Neural cell (in vitro differentiated cells): ENCODE data around the gene TMCC1. TPM values are rescaled to one million over a fixed set of nuclear protein-coding genes. Genes with fewer than 3 reads are reported as not detected.

Experiments
- H2AFZ ChIP-seq: fragments of 200-600, 300-800 bp; sonication (generic), shearing (Covaris generic); 2 replicates; pipeline ENCODE4 v1.6.0; 2014; ENCODE audit warnings: low read depth, mild to moderate bottlenecking, antibody characterized with exemption, low read length, moderate library complexity
- H3F3A ChIP-seq: fragments of 200-600 bp; shearing (Covaris generic); 2 replicates; pipeline ENCODE4 v1.6.1; 2016; ENCODE audit warnings: mild to moderate bottlenecking, moderate library complexity, mixed read lengths, antibody characterized with exemption, low read length; ENCODE audit not compliant: insufficient read depth, poor library complexity, severe bottlenecking
- H3K27ac ChIP-seq: fragments of 200-600, 300-800 bp; sonication (generic), shearing (Covaris generic); 2 replicates; pipeline ENCODE4 v1.5.1; 2014; ENCODE audit warnings: mild to moderate bottlenecking, low read length, moderate library complexity
- H3K27me3 ChIP-seq: fragments of 300-800, 200-600 bp; sonication (generic), shearing (Covaris generic); 2 replicates; pipeline ENCODE4 v1.6.0; 2014; ENCODE audit warnings: mild to moderate bottlenecking, low read depth, low read length, moderate library complexity; ENCODE audit not compliant: insufficient read depth
- H3K36me3 ChIP-seq: fragments of 300-800, 200-600 bp; sonication (generic), shearing (Covaris generic); 2 replicates; pipeline ENCODE4 v1.5.1; 2014; ENCODE audit warnings: mild to moderate bottlenecking, antibody characterized with exemption, low read length, moderate library complexity; ENCODE audit not compliant: insufficient read depth
- H3K4me2 ChIP-seq: fragments of 300-800, 200-600 bp; sonication (generic), shearing (Covaris generic); 2 replicates; pipeline ENCODE4 v1.6.0; 2014; ENCODE audit warnings: mild to moderate bottlenecking, low read length
- H3K4me3 ChIP-seq: fragments of 300-800, 200-600 bp; sonication (generic), shearing (Covaris generic); 2 replicates; pipeline ENCODE4 v1.5.1; 2014; ENCODE audit warnings: mild to moderate bottlenecking, low read length, moderate library complexity
- H3K79me2 ChIP-seq: fragments of 200-600 bp; shearing (Covaris generic); replicated peaks from 2 replicates; pipeline ENCODE4 v1.6.0; 2014; ENCODE audit warnings: mild to moderate bottlenecking, low read length, moderate library complexity; ENCODE audit not compliant: insufficient read depth
- H3K9ac ChIP-seq: fragments of 300-800, 200-600 bp; sonication (generic), shearing (Covaris generic); 2 replicates; pipeline ENCODE4 v1.6.1; 2016; ENCODE audit warnings: mild to moderate bottlenecking, low read length, mixed read lengths
- H3K9me2 ChIP-seq: fragments of 200-600 bp; shearing (Covaris generic); 2 replicates; pipeline ENCODE4 v1.6.1; 2016; ENCODE audit warnings: mild to moderate bottlenecking, low read length, mixed read lengths; ENCODE audit not compliant: insufficient read depth
- H3K9me3 ChIP-seq: fragments of 200-600, 300-800 bp; sonication (generic), shearing (Covaris generic); 2 replicates; pipeline ENCODE4 v1.6.1; 2016; ENCODE audit warnings: mild to moderate bottlenecking, mixed run types, low read length, moderate library complexity, mixed read lengths
- H4K20me1 ChIP-seq: fragments of 200-600 bp; shearing (Covaris generic); 2 replicates; pipeline ENCODE4 v1.6.1; 2016; ENCODE audit warnings: mild to moderate bottlenecking, mixed run types; ENCODE audit not compliant: insufficient read depth
- EP300 ChIP-seq: fragments of 450-650 bp; conservative IDR thresholded peaks from 2 replicates; pipeline ENCODE4 v1.6.1; 2014; ENCODE audit warnings: antibody characterized with exemption, mild to moderate bottlenecking, moderate library complexity; ENCODE audit not compliant: poor library complexity, severe bottlenecking
- EZH2 ChIP-seq: fragments of 200-600, 300-800 bp; shearing (Covaris generic), sonication (generic); IDR thresholded peaks from 2 replicates; pipeline ENCODE4 v1.6.1; 2014; ENCODE audit warnings: antibody characterized with exemption, low read length, borderline replicate concordance, mild to moderate bottlenecking; ENCODE audit not compliant: insufficient read depth, poor library complexity, severe bottlenecking
- MXI1 ChIP-seq: fragments of 450-650 bp; conservative IDR thresholded peaks from 2 replicates; pipeline ENCODE4 v1.6.1; 2014; ENCODE audit warnings: antibody characterized with exemption, mild to moderate bottlenecking; ENCODE audit not compliant: poor library complexity, severe bottlenecking
- POLR2AphosphoS5 ChIP-seq: IDR thresholded peaks from 2 replicates; pipeline ENCODE4 v1.6.1; 2012
- RAD21 ChIP-seq: fragments of 450-650 bp; conservative IDR thresholded peaks from 2 replicates; pipeline ENCODE4 v1.6.1; 2014; ENCODE audit warnings: antibody characterized with exemption, mild to moderate bottlenecking, moderate library complexity
- REST ChIP-seq: IDR thresholded peaks from 2 replicates; pipeline ENCODE4 v1.6.1; 2012; ENCODE audit warnings: borderline replicate concordance
- SMC3 ChIP-seq: fragments of 450-650 bp; conservative IDR thresholded peaks from 2 replicates; pipeline ENCODE4 v1.6.1; 2014; ENCODE audit warnings: antibody characterized with exemption, mild to moderate bottlenecking, moderate library complexity; ENCODE audit not compliant: poor library complexity
- TAF1 ChIP-seq: IDR thresholded peaks from 2 replicates; pipeline ENCODE4 v1.6.1; 2012; ENCODE audit warnings: low read depth
- polyA plus RNA-seq: library from polyadenylated mRNA; depleted of rRNA; stranded (reverse); fragments of >200 nt; gene quantifications from 2 replicates; pipeline ENCODE4 v1.2.3, GENCODE V29; 2014
- small RNA-seq, 3 experiments: library from RNA; depleted of rRNA; stranded (forward); fragments of <200 nt; gene quantifications; one replicate each; pipeline ENCODE3, GENCODE V24; 2012
- TF ChIP-seq, protein P1 (sequence below): fragments of 450-650 bp; IDR thresholded peaks from 2 replicates; pipeline ENCODE4 v1.5.1; 2014; ENCODE audit warnings: antibody characterized with exemption, mild to moderate bottlenecking, moderate library complexity; ENCODE audit not compliant: poor library complexity, severe bottlenecking

TMCC1 gene
- polyA plus RNA-seq, 1 donor from 2014 or later, result 25.0 TPM

- no peaks in the 10 kb centered on the region for H3K36me3 ChIP-seq
- no peak overlapping the region for H3K9ac ChIP-seq
- no peaks in the 10 kb centered on the region for H3K27me3 ChIP-seq
- no peak overlapping the region for H3K4me3 ChIP-seq
- H3K9me3 ChIP-seq, result no peaks in the 10 kb centered on the region
- H4K20me1 ChIP-seq, result no peaks in the 10 kb centered on the region
- no peak overlapping the region for H2AFZ ChIP-seq
- H3K4me2 ChIP-seq, result no peak overlapping the region
- no peaks in the 10 kb centered on the region for H3F3A ChIP-seq
- TF ChIP-seq REST, result no peak
- TF ChIP-seq EZH2, result no peak
- no peak for TF ChIP-seq TAF1
- TF ChIP-seq MXI1, result no peak
- TF ChIP-seq, protein P1, sequence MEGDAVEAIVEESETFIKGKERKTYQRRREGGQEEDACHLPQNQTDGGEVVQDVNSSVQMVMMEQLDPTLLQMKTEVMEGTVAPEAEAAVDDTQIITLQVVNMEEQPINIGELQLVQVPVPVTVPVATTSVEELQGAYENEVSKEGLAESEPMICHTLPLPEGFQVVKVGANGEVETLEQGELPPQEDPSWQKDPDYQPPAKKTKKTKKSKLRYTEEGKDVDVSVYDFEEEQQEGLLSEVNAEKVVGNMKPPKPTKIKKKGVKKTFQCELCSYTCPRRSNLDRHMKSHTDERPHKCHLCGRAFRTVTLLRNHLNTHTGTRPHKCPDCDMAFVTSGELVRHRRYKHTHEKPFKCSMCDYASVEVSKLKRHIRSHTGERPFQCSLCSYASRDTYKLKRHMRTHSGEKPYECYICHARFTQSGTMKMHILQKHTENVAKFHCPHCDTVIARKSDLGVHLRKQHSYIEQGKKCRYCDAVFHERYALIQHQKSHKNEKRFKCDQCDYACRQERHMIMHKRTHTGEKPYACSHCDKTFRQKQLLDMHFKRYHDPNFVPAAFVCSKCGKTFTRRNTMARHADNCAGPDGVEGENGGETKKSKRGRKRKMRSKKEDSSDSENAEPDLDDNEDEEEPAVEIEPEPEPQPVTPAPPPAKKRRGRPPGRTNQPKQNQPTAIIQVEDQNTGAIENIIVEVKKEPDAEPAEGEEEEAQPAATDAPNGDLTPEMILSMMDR, result no peak
- TF ChIP-seq EP300, result no peak
- no peak for TF ChIP-seq RAD21
- TF ChIP-seq POLR2AphosphoS5, result no peak
- TF ChIP-seq SMC3, result no peak
- no peak overlapping the region for H3K27ac ChIP-seq
- no peaks in the 10 kb centered on the region for H3K79me2 ChIP-seq
- no peaks in the 10 kb centered on the region for H3K9me2 ChIP-seq
These were observed 295.5 kb downstream of the TMCC1 start for GRCh38 chr3:129598000-129598381.

Small RNA genes within 50 kb of the gene (small RNA-seq; reads per million reads assigned to genes)
- gene RF00026 (0 reads per million in 3 experiments), gene RNY3P13 (0 to 1.0 (median 0.16) reads per million in 3 experiments)

Other genes with a start within 250 kb of the TMCC1 start
- 2.6 TPM in 2 replicates for gene TRH, start 81.0 kb upstream of the TMCC1 start, polyA plus RNA-seq
- not detected in 2 replicates for gene ALG1L2, start 188.1 kb upstream of the TMCC1 start, polyA plus RNA-seq